HTR-8/SVneo (cell line): ENCODE measurements around the gene LACTB.
"Not testable (repeated sequence)": the region's sequence is repeated elsewhere in the genome, so short reads cannot be mapped to it uniquely, and the experiment has no call there.

Source experiments
- DNase-seq: peaks from one replicate; pipeline ENCODE4 v3.0.0; 2011; ENCODE audit warnings: low spot score, mixed read lengths; ENCODE audit not compliant: insufficient read length
- FAIRE-seq: peaks from 2 replicates; lab custom pipeline; 2011; peaks lifted over from hg19 to GRCh38; lab: Jason Lieb, UNC

LACTB gene

DNA sequence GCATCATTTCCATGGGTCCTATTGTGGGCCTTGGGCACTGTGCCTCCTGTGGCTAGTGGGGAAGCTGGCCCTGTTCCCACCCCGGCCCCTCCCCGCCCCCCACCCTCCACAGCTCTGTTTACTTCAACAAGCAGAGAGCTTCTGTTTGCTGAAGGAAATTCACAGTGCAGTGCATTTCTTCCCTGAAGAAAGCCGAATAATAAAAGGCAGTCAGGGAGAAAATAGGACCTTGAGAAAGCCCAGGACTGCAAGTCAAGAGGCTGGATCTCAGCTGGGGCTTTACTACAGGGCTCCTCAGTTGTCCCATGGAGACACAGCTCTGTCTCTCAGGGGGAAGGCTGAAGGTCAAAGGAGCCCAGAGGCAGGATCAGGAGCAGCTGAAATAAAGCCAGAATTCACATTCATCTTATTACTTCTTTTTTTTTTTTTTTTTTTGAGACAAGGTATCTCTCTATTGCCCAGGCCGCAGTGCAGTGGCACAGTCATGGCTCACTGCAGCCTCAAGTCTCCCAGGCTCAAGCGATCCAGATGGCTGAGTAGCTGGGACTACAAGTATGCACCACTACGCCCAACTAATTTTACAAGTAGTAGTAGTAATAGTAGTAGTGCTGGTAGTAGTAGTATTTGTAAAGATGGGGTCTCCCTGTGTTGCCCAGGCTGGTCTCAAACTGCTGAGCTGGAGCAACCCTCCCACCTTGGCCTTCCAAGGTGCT, 33.0 kb upstream of the LACTB start:
- FAIRE-seq, result no peak
- DNase-seq, result no peak

DNA sequence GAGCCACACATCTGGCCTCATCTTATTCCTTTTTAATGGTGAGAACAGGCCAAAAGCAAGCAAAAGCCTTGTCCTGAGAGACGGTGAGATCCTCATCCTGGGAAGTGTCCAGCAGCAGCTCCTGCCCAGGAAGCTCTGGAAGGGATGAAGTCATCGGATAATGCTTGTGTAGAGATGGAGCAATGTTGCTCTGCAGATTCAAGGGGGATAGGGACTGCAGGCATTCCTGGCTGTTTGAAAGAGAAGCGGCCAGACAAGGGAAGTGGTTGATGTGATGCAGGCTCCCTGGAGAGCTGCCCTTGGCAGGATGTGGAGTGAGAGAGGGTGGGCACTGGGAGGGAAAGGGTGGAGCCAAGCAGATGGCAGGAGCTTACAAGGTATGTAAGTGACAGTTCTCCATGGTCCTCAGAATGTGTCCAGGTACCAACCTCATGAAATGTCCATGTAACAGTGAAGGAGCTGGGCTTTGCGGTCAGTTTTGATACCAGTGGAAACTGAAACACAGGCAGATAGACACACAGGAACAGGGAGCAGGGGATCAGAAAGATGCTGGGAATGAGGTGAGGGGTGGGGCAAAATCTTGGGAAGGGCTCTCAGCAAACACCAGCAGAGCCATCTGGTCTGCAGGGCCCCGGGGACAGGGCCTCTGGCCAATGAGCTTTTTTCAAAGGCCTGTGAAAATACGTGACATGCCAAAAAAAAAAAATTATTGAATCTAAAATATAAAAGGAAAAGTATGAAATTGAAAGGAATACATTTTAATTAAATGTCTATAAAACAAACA, 32.2 kb upstream of the LACTB start:
- peak; percentile 48 for FAIRE-seq

DNA sequence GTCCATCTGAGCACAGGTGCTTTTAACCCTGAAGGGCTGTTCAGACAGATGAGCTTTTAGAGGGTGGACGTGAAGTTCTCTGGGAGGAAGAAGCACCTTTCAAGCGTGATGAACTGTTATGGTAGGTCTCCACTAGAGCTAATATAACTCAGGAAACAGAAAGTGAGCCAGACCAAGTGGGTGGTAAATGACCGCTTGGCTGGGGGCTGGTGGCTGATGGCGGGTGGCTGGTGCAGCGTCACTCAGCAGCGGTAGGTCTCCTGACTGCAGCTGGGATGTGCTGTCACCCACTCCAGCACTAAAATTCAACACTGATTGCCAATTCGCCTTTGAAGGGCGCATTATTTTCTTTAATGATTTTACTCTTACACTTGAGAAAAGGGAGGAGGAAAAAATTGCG, 31.2 kb upstream of the LACTB start:
- no peak for DNase-seq
- no peak for FAIRE-seq

More for the DNA sequence above, 32.2 kb upstream of the LACTB start:
- DNase-seq, result peak; percentile 50

DNA sequence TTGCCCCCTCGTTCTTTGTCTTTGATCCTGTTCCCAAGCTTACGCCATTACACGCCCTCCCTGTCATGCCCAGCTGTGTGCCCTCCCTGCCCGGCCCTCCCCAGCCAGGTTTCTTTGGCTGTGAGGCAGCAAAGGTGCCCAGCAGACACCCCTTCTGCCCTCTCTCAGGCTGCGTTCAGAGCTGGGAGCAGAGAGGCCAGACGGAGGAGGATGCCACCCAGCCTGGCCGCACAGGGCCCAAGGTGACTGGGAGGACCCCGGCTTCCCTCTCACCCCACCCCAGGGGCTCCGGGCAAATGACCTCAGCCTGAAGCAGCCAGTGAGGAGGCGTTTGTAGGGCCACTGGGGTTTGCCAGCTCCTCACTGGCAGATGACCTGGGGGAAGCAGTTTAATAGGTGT, 30.8 kb upstream of the LACTB start:
- FAIRE-seq, result no peak
- no peak for DNase-seq

DNA sequence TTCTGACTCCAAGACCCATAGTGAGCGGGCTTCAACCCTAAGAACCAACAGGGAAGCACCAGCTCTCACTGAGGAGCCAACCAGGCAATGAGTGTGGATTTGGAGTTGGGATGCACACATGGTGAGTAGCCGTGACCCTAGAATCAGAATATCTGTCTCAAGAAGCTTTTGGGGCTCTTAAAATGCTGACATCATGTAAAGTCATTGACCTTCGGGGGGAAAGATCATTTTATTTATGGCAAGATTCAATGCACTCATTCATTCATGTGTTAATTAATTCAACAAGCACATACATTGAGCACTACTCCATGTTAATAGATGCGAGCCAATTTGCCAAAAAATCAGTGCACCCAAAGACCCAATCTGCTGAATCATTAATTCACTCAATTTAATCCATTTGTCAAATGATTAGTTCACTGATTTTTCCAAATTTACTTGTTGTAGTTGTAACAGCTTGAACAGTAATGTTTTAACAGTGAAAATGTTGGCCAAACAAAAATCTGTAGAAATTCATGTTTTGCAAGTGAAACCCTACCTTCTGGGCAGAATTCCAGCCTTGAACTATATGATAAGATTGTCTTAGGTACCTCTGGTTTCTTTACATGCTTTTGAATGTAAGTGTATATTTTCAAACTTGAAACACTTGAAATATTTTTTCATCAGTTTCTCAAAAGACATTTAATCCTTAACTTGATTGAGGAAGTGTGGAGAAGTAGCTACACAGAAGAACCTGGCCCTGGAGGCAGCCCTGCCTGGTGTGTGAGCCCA, 29.8 kb upstream of the LACTB start:
- FAIRE-seq, result no peak
- no peak for DNase-seq

DNA sequence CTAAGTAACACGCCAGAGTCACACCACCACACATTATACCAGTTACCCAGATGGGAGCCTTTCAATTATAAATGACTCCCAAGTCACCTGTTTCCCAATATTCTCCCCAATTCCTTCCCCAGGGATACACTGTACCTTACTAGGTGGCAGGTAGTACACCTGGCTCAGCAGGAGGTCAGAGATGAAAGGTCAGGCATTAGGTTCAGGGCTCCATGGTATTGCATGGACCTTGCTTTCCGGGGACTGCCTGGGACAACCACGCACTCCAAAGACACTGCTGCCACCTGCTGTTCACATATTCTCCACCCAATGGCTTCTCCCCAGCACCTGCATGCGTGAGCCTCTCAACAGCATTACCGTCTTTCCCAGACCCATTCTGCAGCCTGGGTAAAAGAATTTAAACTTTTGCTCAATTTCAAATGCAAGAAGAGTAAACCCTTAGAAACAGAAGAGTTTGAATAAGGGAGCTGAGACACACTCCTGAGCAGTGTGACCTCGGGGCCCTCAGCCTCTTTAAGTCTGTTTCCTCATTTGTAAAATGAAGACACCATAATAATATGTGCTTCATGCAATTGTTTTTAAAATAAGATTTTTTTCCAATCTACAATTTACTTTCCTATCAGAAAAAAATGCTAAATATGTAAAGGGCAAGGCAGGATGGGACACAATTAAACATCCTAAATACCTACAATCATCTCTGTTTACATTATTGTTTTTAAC, 28.0 kb upstream of the LACTB start:
- DNase-seq (peak; percentile 57), FAIRE-seq (peak; percentile 40)

DNA sequence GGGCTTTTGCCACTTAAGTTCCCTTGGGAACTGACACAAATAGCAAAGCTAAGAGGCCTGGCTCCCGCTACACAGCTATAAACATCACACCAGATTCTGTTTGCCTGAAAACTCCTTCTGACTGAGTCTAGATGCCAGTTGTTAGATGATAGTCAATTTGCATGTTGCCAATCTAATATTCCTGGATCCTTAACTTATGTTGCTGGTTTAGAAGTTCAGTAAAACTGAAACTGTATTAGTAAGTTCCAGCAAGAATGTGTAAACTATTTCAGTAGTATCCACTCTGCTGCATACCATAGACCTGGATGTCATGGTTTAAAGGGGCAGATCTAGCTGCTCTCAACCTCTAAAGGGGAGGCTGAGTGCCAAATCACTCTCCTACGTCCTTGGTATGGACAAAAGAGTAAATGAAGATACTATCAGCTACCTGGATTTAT, 27.1 kb upstream of the LACTB start:
- peak; percentile 34 for DNase-seq
- FAIRE-seq, result no peak

DNA sequence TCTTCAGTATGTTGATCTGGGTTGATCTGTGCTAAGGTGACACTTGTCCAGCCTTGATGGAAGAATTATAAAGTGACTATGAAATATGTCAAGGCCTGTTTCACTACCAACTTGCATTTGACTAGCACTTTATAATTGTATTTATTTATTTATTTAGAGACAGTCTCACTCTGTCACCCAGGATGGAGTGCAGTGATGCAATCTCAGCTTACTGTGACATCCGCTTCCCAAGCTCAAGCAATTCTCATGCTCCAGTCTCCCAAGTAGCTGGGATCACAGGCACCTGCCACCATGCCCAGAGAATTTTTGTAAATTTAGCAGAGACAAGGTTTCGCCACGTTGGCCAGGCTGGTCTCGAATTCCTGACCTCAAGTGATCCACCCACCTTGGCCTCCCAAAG, 25.5 kb upstream of the LACTB start:
- no peak for FAIRE-seq
- no peak for DNase-seq

DNA sequence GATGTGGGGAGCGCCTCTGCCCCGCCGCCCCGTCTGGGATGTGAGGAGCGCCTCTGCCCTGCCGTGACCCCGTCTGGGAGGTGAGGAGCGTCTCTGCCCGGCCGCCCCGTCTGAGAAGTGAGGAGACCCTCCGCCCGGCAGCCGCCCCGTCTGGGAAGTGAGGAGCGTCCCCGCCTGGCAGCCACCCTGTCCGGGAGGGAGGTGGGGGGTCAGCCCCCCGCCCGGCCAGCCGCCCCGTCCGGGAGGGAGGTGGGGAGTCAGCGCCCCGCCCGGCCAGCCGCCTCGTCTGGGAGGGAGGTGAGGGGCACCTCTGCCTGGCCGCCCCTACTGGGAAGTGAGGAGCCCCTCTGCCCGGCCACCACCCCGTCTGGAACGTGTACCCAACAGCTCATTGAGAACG, 22.8 kb upstream of the LACTB start:
- not testable (repeated sequence) for DNase-seq, FAIRE-seq

DNA sequence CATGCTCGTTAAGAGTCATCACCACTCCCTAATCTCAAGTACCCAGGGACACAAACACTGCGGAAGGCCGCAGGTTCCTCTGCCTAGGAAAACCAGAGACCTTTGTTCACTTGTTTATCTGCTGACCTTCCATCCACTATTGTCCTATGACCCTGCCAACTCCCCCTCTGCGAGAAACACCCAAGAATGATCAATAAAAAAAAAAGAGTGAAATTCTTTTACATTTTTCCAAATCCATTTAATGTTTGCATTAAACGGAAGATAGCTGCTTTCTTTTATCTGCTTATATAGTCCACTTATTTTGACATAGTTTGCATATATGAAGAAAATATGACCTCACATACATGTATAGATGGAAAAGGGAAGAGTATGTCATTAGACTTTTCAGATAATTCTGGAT, 22.1 kb upstream of the LACTB start:
- not testable (repeated sequence) for DNase-seq, FAIRE-seq

DNA sequence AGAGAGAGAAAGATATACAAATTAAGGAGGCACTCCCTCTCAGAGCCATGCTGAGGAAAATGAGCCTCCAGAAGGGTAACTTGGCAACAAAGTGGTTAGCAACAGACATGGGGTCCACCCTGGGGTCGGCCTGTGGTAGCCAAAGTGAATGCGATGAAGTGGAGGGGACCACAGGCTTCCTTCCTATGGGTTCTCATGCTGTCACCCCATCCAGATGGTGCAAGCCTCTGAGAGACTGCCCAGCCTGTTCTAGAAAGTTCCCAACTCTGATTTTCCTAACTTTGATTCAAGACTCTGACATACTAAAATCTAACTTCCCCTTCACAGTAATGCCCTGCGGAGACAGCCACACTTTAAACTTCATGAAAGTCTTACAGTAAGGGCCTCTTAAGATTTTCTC, 18.2 kb upstream of the LACTB start:
- FAIRE-seq, result no peak

DNA sequence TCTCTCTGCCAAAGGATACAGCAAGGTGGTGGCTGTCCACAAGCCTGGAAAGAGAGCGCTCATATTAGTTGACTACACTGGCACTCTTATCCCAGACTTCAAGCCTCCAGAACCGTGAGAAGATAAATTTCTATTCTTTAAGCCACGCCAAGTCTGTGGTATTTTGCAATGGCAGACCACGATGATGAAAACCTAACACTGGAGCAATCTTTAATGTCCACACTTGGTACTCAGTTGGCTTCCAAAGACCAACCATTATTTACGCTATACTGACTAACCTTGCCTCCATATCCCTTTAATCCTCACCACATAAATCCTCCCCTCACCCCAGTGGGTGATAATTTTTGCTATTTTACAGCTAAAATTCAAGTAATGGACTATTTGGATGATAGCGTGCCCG, 16.9 kb upstream of the LACTB start:
- DNase-seq, result no peak
- FAIRE-seq, result no peak

More for the DNA sequence above, 18.2 kb upstream of the LACTB start:
- DNase-seq, result no peak

DNA sequence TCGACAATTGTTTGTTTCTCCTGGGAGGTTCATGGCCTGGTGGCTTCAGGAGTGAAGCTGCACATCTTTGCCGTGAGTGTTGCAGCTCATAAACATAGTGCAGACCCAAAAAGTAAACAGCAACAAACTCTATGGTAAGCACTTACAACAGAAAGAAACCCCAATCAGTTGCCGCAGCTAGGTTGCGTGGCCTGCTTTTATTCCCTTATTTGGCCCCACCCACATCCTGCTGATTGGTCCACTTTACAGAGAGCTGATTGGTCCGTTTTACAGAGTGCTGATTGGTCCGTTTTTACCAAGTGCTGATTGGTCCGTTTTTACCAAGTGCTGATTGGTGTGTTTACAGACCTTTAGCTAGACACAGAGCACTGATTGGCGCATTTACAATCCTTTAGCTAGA, 16.3 kb upstream of the LACTB start:
- not testable (repeated sequence) for DNase-seq, FAIRE-seq

DNA sequence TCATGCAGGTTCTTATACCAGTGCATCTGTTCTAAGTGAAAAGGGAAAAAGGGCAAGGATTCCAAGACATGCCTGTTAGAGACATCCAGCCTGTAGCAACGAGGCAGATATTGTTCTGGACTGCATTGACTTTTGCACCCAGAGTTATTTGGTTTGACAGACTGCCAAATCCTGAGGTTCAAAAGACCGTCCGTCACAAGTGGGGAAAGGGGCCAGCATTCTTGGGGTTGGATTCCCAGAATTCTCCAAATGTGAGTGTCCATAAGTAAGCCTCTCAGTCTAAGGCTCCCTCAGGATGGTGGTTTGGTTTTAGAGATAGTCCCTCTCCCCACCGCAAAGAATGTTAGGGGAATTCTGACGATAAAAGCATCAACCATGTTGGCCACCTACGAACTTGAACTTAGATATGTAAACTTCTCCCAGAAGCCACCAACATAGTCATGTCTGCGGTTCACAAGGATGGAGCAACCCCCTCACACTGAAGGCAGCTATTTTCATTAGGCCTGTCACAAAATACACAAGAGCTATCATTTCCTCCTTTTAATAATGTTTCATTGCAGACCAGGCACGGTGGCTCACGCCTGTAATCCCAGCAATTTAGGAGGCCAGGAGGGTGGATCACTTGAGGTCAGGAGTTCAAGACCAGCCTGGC, 13.6 kb upstream of the LACTB start:
- DNase-seq, result peak; percentile 83
- FAIRE-seq, result peak; percentile 76

DNA sequence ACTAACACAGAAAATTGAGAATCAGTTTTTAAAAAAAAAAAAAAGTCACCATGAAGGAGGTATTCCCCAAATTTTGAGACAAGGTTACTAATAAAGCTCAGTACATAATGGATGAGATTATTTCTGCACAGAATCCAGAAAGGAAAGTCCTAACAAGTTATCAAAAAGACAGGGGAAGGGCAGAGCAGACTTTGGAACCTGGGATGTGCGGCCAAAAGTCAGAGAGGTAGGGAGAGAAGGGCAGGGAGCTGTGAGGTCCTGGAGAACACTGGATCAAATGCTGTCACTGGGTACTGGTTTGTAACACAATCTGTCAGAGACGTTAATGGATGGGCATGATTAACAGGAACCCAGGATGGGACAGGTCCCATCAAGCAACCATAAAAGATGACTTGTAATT, 12.2 kb upstream of the LACTB start:
- FAIRE-seq (no peak), DNase-seq (no peak)

DNA sequence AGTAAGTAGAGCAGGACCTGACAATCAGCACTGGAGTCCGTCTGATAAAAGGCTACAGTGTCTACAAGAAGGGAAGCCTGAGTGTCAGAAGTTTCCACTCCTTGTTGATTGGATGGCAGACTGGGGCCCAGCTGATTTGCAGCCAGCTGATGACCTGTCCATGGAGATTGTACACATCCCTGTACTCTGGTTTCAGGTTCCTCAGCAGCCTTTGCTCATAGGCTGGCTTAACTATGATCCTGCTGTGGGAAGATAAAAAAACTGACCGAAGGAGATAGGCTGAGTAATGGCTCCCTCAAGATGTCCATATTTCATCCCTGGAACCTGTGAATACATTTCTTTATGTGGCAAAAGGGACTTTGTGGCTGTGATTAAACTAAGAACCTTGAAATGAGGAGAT, 11.7 kb upstream of the LACTB start:
- no peak for FAIRE-seq
- DNase-seq, result no peak

DNA sequence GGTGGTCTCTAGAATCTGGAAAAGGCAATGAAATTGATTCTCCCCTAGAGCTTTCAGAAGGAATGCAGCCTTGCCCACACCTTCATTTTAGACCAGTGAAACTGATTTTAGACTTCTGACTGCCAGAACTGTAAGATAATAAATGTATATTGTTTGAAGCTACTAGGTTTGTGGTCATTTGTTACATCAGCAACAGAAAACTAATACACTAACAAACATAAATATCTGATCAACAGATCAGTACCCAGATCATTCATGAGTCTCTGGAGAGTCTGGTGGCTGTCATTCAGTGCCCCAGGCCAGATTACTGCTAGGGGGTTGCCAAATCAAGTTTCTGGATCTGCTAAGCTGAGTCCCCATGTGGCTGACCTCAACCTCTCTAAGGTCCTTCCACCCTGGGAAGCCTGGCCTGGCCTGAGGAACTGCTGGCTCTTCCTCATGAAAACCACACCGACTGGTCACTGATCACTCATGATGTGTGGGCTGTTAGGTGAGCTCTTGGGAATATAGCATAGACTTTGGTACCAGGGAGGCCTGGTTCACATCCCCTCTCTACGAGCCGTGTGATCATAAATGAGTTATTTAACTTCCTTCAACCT, 11.1 kb upstream of the LACTB start:
- no peak for DNase-seq
- FAIRE-seq, result no peak

DNA sequence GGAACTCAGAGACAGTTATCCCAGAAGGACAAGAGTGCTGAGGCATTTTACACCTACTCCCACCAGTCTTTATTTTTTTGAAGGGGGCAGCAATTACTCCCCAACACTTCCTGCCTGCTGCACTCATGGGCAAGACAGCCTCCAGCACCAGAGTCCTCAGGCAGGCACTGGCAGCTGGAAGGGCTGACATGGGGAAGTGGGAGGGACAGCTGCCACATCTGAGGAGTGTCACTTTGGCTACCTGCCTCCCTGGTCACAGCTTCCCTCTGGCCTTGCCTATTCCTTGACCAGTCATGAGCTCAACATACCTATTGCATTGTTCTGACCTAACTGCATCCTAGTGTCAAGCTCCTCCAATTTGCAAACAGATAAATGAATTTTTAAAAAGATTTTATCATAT, 10.2 kb upstream of the LACTB start:
- DNase-seq, result no peak
- FAIRE-seq, result no peak

DNA sequence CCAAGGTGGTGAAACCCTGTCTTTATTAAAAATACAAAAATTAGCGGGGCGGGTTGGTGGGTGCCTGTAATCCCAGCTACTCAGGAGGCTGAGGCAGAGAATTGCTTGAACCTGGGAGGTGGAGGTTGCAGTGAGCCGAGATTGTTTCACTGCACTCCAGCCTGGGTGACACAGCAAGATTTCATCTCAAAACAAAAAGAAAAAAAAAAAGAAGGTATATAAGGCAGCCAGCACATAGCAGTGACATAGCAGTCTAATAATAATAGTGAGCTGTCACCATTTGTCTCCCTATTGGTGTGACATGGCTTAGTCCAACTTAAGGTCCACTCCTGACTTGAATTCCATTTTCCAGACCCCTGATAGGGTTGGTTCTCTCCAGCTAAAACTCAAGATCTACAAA, 8.8 kb upstream of the LACTB start:
- no peak for DNase-seq
- no peak for FAIRE-seq
